Tibial nerve (tissue), 4 donors: ENCODE measurements around the gene PRKAR2A.

Experiments
- EP300 ChIP-seq, 2 donors: sonication (generic); formaldehyde crosslinking; IDR thresholded peaks; one replicate each; pipeline ENCODE4 v1.6.1; 2017; ENCODE audit warnings: antibody characterized with exemption in 2 of 2, mild to moderate bottlenecking in 1 of 2
- POLR2A ChIP-seq, 2 donors: fragments of 450-650 bp; IDR thresholded peaks; one replicate each; pipeline ENCODE4 v1.6.1; 2017; ENCODE audit warnings: antibody characterized with exemption in 2 of 2, mild to moderate bottlenecking in 2 of 2, moderate library complexity in 2 of 2
- TF ChIP-seq, protein P1 (sequence below), 5 experiments: fragments of 200-600 bp in 3 of 5; fragments of 450-650 bp in 2 of 5; sonication (generic) in 3 of 5; IDR thresholded peaks; one replicate each; pipeline ENCODE4 v1.5.1; 2016 to 2019; ENCODE audit warnings: antibody characterized with exemption in 5 of 5, mild to moderate bottlenecking in 3 of 5, moderate library complexity in 2 of 5

DNA sequence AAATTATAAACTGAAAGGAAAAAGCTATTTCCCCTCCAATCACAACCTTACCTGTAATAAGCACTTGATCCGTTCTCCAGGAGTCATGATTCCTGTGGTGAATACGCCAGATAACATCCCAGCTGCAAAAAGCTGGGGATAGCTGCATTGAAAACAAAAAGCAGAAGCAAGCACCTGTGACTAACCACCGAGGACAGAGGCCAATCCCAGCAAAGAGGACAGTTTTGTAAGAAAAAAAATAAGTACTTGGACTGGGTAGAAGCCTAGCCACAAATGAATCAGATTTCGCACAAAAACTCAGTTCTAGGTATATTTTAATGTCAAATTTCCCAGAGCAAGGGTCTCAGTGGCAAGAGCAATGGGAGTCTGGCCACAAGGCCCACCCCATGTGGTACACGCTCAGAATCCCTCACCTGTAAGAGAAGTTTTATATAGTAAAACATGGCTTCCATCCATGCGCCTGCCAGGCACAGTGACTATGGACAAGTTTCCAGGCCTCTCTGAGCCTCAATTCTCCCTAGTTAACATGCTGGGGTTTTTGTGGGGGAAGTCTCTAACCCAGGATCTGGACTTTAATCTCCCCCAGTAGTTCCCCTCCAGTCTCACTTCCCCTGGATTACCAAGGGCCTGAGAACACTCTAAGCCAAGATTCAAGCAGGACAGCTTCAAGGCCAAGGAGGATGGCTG, 31.8 kb upstream of the PRKAR2A start:
- TF ChIP-seq POLR2A (IDR thresholded peaks at IDR 0.05) (no peak), EP300 (IDR thresholded peaks at IDR 0.05) (no peak)
- TF ChIP-seq, protein P1, sequence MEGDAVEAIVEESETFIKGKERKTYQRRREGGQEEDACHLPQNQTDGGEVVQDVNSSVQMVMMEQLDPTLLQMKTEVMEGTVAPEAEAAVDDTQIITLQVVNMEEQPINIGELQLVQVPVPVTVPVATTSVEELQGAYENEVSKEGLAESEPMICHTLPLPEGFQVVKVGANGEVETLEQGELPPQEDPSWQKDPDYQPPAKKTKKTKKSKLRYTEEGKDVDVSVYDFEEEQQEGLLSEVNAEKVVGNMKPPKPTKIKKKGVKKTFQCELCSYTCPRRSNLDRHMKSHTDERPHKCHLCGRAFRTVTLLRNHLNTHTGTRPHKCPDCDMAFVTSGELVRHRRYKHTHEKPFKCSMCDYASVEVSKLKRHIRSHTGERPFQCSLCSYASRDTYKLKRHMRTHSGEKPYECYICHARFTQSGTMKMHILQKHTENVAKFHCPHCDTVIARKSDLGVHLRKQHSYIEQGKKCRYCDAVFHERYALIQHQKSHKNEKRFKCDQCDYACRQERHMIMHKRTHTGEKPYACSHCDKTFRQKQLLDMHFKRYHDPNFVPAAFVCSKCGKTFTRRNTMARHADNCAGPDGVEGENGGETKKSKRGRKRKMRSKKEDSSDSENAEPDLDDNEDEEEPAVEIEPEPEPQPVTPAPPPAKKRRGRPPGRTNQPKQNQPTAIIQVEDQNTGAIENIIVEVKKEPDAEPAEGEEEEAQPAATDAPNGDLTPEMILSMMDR (IDR thresholded peaks at IDR 0.05): no peak
